OCI-LY7 (cell line): Measurements from ENCODE around the gene GBF1. TPM values are rescaled to one million over a fixed set of nuclear protein-coding genes. Genes with fewer than 3 reads are reported as not detected.

Experiments used
- BruUV-seq: library from RNA; stranded (reverse); fragments of 400-500 nt; replicated peaks from 2 replicates; lab custom pipeline; 2021; lab: Mats Ljungman, UMichigan
- CTCF ChIA-PET: fragments of 300-600 bp; sonication (Branson Sonifier 250); formaldehyde crosslinking; loops from one replicate; lab custom pipeline; 2022; ENCODE audit warnings: antibody characterized with exemption; ENCODE audit not compliant: unreplicated experiment; lab: Charles Lee
- POLR2A ChIA-PET: fragments of 300-600 bp; sonication (Branson Sonifier 250); formaldehyde crosslinking; loops from one replicate; lab custom pipeline; 2022; ENCODE audit warnings: antibody characterized with exemption; lab: Charles Lee
- DNase-seq: peaks from one replicate; pipeline ENCODE4 v3.0.0-alpha.2; 2015; ENCODE audit warnings: low spot score
- H2AFZ ChIP-seq: fragments of 200-600 bp; sonication (generic), shearing (Covaris generic); 2 replicates; pipeline ENCODE4 v1.6.1; 2014; ENCODE audit warnings: mild to moderate bottlenecking, antibody characterized with exemption, low read length, moderate library complexity
- H3K27ac ChIP-seq: fragments of 200-600 bp; sonication (generic); 2 replicates; pipeline ENCODE4 v1.5.1; 2014; ENCODE audit warnings: mixed run types, low read depth, mild to moderate bottlenecking, moderate library complexity, low read length, inconsistent platforms; ENCODE audit not compliant: poor library complexity, severe bottlenecking
- H3K36me3 ChIP-seq: fragments of 200-600 bp; sonication (generic); 2 replicates; pipeline ENCODE4 v1.6.1; 2014; ENCODE audit warnings: mild to moderate bottlenecking, antibody characterized with exemption, low read length, moderate library complexity, mixed read lengths; ENCODE audit not compliant: insufficient read depth
- H3K4me1 ChIP-seq: fragments of 200-600 bp; sonication (generic); 2 replicates; pipeline ENCODE4 v1.5.1; 2014; ENCODE audit warnings: mild to moderate bottlenecking, low read length; ENCODE audit not compliant: insufficient read depth, poor library complexity, severe bottlenecking
- H3K4me2 ChIP-seq: fragments of 200-600 bp; sonication (generic); 2 replicates; pipeline ENCODE4 v1.6.1; 2014; ENCODE audit warnings: mild to moderate bottlenecking, low read length
- H3K4me3 ChIP-seq: fragments of 200-600 bp; sonication (generic); 2 replicates; pipeline ENCODE4 v1.5.1; 2014; ENCODE audit warnings: mild to moderate bottlenecking, low read depth, low read length; ENCODE audit not compliant: poor library complexity, severe bottlenecking
- H3K79me2 ChIP-seq: fragments of 200-600 bp; sonication (generic); 2 replicates; pipeline ENCODE4 v1.6.1; 2016; ENCODE audit warnings: low read depth, mild to moderate bottlenecking, low read length, moderate library complexity, mixed read lengths; ENCODE audit not compliant: insufficient read depth
- H3K9me2 ChIP-seq: fragments of 200-600 bp; sonication (generic); 2 replicates; pipeline ENCODE4 v1.6.1; 2016; ENCODE audit warnings: mild to moderate bottlenecking, low read length, mixed read lengths; ENCODE audit not compliant: insufficient read depth
- H3K9me3 ChIP-seq: fragments of 200-600 bp; sonication (generic); 2 replicates; pipeline ENCODE4 v1.6.1; 2014; ENCODE audit warnings: mild to moderate bottlenecking, mixed run types, low read length, mixed read lengths
- H4K20me1 ChIP-seq: fragments of 200-600 bp; sonication (generic); 2 replicates; pipeline ENCODE4 v1.6.1; 2014; ENCODE audit warnings: mild to moderate bottlenecking, antibody characterized with exemption, low read length, moderate library complexity, mixed read lengths; ENCODE audit not compliant: insufficient read depth
- CTCF ChIP-seq: fragments of 200-600 bp; sonication (generic); conservative IDR thresholded peaks from 2 replicates; pipeline ENCODE4 v1.5.1; 2014; ENCODE audit warnings: mild to moderate bottlenecking, antibody characterized with exemption, low read length, moderate library complexity, mixed read lengths
- EZH2phosphoT487 ChIP-seq: fragments of 200-600 bp; sonication (generic); IDR thresholded peaks from 2 replicates; pipeline ENCODE4 v1.6.1; 2018; ENCODE audit warnings: low read depth, borderline replicate concordance, mild to moderate bottlenecking, mixed run types, antibody characterized with exemption, low read length, moderate library complexity, mixed read lengths
- intact Hi-C: fragments of 100-400 bp; cut with micrococcal nuclease; formaldehyde crosslinking; loops from one replicate; pipeline ENCODE4 v1.10.0; 2022; ENCODE audit not compliant: unreplicated experiment
- total RNA-seq, 2 experiments: library from RNA; depleted of rRNA in 1 of 2; stranded (reverse); fragments of >200 nt in 1 of 2; shearing (Covaris generic) in 1 of 2; gene quantifications; 2 replicates each; pipeline ENCODE4 v1.2.3, GENCODE V29; 2014 to 2022

GBF1 gene
- total RNA-seq, 2 experiments from 2014 or later = 17.8 to 33.4 TPM

GRCh38 chr10:102241444-102242117 is 3.8 kb upstream of the GBF1 start, which contains the start of gene PITX3:
PITX3 (minus strand) TSS chr10:102241512; CDS start chr10:102232080, 9,432 bp downstream.
- H4K20me1 ChIP-seq = peaks cover 5% of the 10 kb centered on the region; the same call in 1 of the 2 replicates
- peak within 1 kb of the TSS; percentile 7; the same call in 1 of the 2 replicates for H2AFZ ChIP-seq
- intact Hi-C loops = no loop called here
- CTCF ChIA-PET = no interaction called here
- H3K4me1 ChIP-seq = peaks cover 12% of the 10 kb centered on the region
- peaks cover 10% of the 10 kb centered on the region for H3K79me2 ChIP-seq
- TF ChIP-seq EZH2phosphoT487 (no peak), CTCF (no peak)
- peak within 1 kb of the TSS; percentile 44 for H3K4me3 ChIP-seq
- no TSS peak for BruUV-seq
- POLR2A ChIA-PET = interaction anchor here (0.6 to 1.0 kb wide), 2 partner anchors 30 to 38 kb away, joined by 3 to 5 read pairs; no protein-coding TSS in a partner anchor
- peak; percentile 85 for DNase-seq
- no peaks in the 10 kb centered on the region for H3K9me2 ChIP-seq
- H3K27ac ChIP-seq = no peak within 1 kb of the TSS
- H3K36me3 ChIP-seq = no peaks in the 10 kb centered on the region
- H3K9me3 ChIP-seq = no peaks in the 10 kb centered on the region
- peak within 1 kb of the TSS; percentile 52 for H3K4me2 ChIP-seq

- no peak for DNase-seq
- 0 out of 2 replicates have a peak overlapping the region, but pooled peaks have one; percentile 52 for H3K4me2 ChIP-seq
Measured at GRCh38 chr10:102242118-102242485, 3.2 kb upstream of the GBF1 start.

More at GRCh38 chr10:102242118-102242485, 3.2 kb upstream of the GBF1 start:
- no peaks in the 10 kb centered on the region for H3K36me3 ChIP-seq
- peaks cover 16% of the 10 kb centered on the region for H3K79me2 ChIP-seq
- ChIA-PET CTCF (no interaction called here), POLR2A (interaction anchor here (0.6 to 1.0 kb wide), 2 partner anchors 30 to 37 kb away, joined by 3 to 5 read pairs; no protein-coding TSS in a partner anchor)
- H3K4me1 ChIP-seq = peaks cover 17% of the 10 kb centered on the region
- intact Hi-C loops = no loop called here
- H2AFZ ChIP-seq = peak overlapping the region; percentile 7; the same call in 1 of the 2 replicates
- H3K9me2 ChIP-seq = no peaks in the 10 kb centered on the region
- H4K20me1 ChIP-seq = peaks cover 7% of the 10 kb centered on the region; the same call in 1 of the 2 replicates
- H3K4me3 ChIP-seq = no peak overlapping the region
- no peak for TF ChIP-seq EZH2phosphoT487
- no peak for TF ChIP-seq CTCF
- H3K9me3 ChIP-seq = no peaks in the 10 kb centered on the region
- BruUV-seq = no TSS peak
- H3K27ac ChIP-seq = no peak overlapping the region
